ENCODE results near the gene NPHS1.
"Not testable (repeated sequence)": the region's sequence is repeated elsewhere in the genome, so short reads cannot be mapped to it uniquely, and the experiment has no call there.

The NPHS1 gene, protein sequence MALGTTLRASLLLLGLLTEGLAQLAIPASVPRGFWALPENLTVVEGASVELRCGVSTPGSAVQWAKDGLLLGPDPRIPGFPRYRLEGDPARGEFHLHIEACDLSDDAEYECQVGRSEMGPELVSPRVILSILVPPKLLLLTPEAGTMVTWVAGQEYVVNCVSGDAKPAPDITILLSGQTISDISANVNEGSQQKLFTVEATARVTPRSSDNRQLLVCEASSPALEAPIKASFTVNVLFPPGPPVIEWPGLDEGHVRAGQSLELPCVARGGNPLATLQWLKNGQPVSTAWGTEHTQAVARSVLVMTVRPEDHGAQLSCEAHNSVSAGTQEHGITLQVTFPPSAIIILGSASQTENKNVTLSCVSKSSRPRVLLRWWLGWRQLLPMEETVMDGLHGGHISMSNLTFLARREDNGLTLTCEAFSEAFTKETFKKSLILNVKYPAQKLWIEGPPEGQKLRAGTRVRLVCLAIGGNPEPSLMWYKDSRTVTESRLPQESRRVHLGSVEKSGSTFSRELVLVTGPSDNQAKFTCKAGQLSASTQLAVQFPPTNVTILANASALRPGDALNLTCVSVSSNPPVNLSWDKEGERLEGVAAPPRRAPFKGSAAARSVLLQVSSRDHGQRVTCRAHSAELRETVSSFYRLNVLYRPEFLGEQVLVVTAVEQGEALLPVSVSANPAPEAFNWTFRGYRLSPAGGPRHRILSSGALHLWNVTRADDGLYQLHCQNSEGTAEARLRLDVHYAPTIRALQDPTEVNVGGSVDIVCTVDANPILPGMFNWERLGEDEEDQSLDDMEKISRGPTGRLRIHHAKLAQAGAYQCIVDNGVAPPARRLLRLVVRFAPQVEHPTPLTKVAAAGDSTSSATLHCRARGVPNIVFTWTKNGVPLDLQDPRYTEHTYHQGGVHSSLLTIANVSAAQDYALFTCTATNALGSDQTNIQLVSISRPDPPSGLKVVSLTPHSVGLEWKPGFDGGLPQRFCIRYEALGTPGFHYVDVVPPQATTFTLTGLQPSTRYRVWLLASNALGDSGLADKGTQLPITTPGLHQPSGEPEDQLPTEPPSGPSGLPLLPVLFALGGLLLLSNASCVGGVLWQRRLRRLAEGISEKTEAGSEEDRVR (N-terminal part only)

DNA sequence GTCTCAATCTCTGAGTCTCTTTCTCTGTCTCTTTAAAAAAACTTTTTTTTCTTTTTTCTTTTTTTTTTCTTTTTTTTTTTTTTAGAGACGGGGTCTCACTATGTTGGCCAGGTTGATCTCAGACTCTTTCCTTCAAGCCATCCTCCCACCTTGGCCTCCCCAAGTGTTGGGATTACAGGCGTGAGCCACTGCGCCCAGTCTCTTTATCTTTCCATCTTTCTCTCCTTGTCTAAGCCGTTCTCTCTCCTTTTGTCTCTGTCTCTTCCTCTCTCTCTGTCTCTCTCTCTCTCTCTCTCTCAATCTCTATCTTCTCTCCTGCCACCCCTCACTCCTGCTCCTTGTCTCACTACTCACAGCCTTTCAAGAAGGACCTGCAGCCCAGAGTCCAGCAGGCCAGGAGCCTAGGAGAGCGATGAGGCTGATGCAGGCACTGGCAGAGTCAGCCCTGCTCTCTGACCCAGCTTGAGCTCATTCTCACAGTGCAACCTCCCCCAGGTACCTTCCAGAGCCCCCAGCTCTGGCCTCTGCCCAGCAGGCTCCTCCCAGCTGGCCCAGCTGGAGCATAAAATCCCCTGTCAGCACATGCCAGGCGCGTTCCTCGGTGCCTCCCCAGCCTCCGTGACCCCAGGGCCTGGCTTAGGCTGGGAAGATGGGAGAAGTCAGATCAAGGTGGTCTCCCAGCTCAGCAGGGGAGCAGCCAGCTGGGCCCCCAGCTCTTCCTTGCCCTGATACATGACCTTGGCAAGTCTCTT is at the start of gene NPHS1:
NPHS1 (minus strand) TSS at position 476 of the 752 bp plus-strand sequence. CDS start 667 bp downstream, outside the sequence.
- peaks cover 36% of the 10 kb centered on the region for H3K27me3 ChIP-seq (ENCODE audit: control insufficient read depth, insufficient read depth, low read length)
- no peak within 1 kb of the TSS for H3K27ac ChIP-seq (ENCODE audit: low read length)
- no peaks in the 10 kb centered on the region for H3K9me3 ChIP-seq (ENCODE audit: control insufficient read depth, low read depth, low read length)
- no peak within 1 kb of the TSS for H3K4me3 ChIP-seq (ENCODE audit: low read length)
- peaks cover 7% of the 10 kb centered on the region for H3K4me1 ChIP-seq (ENCODE audit: control insufficient read depth, low read depth, low read length)
- no peaks in the 10 kb centered on the region for H3K36me3 ChIP-seq (ENCODE audit: control insufficient read depth, low read depth, low read length)
- H3K9ac ChIP-seq (ENCODE audit: low read length), result no peak within 1 kb of the TSS

DNA sequence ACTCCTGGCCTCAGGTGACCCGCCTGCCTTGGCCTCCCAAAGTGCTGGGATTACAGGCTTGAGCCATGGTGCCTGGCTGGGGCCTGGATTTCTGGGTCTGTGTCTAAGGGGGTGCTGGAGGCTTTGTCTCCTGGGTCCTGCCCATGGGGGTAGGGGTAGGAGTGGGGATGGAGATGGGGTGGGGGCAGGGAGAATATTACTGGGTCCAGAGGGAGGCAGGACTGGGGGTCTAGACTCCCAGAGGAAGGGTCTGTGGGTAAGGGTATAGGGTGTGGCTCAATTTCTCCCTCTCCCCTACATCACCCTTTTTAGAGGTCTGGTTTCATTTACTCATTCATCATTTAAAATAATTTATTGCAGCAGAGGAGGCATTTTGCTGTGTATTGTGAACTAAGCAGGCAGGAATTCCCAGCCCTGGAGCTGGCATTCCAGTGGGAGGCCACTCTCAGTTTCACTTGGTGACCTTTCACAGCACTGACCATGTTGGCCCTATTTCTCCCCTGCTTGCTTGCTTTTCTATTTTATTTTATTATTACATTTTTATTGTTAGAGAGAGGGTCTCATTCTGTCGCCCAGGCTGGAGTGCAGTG is 48.8 kb upstream of the NPHS1 start:
- H3K4me3 ChIP-seq (ENCODE audit: low read length), result peak overlapping the region; percentile 85
- H3K9ac ChIP-seq (ENCODE audit: low read length), result no peak overlapping the region
- H3K27me3 ChIP-seq (ENCODE audit: control insufficient read depth, insufficient read depth, low read length), result peaks cover 13% of the 10 kb centered on the region
- H3K4me1 ChIP-seq (ENCODE audit: control insufficient read depth, low read depth, low read length), result no peaks in the 10 kb centered on the region
- peaks cover 11% of the 10 kb centered on the region for H3K36me3 ChIP-seq (ENCODE audit: control insufficient read depth, low read depth, low read length)
- H3K9me3 ChIP-seq (ENCODE audit: control insufficient read depth, low read depth, low read length), result no peaks in the 10 kb centered on the region
- no peak overlapping the region for H3K27ac ChIP-seq (ENCODE audit: low read length)

DNA sequence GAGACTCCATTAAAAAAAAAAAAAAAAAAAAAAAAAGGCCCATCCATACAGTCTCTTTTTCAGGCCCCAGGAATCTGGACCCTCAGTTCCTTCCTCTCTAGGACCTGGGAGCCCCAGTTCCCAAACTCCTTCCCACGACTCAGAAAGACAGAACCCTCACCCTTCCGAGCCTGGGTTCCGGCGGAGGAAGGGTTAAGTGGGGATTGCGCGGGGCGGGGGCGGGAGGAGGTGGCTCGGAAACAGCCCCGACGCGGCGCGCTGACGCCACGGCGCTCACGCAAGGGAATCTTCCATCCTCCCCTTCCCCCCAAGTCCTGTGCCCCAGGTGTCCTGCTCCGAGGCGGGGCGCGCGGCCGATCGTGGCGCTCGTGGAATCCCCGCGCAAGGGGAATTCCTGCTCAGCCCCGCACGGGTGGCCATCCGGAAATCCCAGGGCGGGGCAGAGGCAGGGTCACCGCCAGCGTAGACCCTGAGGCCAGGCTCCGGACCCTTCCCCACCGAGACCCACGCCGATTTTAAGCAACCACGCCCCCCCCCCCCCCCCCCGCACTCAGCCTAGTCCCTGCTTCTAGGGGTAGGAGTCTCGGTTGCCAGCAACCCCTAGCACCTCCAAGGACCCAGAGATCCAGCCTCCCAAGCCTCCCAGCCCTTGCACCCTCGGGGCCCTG is 47.4 kb upstream of the NPHS1 start:
- H3K36me3 ChIP-seq (ENCODE audit: control insufficient read depth, low read depth, low read length), result peaks cover 13% of the 10 kb centered on the region
- H3K9me3 ChIP-seq (ENCODE audit: control insufficient read depth, low read depth, low read length), result no peaks in the 10 kb centered on the region
- H3K9ac ChIP-seq (ENCODE audit: low read length), result peak overlapping the region; percentile 62
- no peaks in the 10 kb centered on the region for H3K4me1 ChIP-seq (ENCODE audit: control insufficient read depth, low read depth, low read length)
- no peak overlapping the region for H3K27ac ChIP-seq (ENCODE audit: low read length)
- peaks cover 13% of the 10 kb centered on the region for H3K27me3 ChIP-seq (ENCODE audit: control insufficient read depth, insufficient read depth, low read length)
- peak overlapping the region; percentile 85 for H3K4me3 ChIP-seq (ENCODE audit: low read length)

DNA sequence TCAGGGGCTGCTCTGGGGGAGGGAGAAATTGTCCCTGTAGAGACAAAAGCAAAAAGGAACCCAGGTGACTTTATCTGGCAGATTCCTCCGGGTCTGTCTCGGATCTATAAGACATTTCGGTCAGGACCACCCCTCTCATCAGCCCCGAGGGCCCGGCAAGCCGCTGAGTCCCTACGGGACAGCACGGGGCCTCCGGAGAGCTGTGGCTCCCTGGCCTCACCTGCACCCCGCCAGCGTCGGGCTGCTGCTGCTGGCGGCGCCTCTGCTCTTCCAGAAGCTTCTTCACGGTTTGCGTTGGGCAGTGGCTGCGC is 46.1 kb upstream of the NPHS1 start:
- peaks cover 20% of the 10 kb centered on the region for H3K36me3 ChIP-seq (ENCODE audit: control insufficient read depth, low read depth, low read length)
- H3K4me3 ChIP-seq (ENCODE audit: low read length), result peak overlapping the region; percentile 85
- peaks cover 13% of the 10 kb centered on the region for H3K27me3 ChIP-seq (ENCODE audit: control insufficient read depth, insufficient read depth, low read length)
- no peaks in the 10 kb centered on the region for H3K4me1 ChIP-seq (ENCODE audit: control insufficient read depth, low read depth, low read length)
- H3K9me3 ChIP-seq (ENCODE audit: control insufficient read depth, low read depth, low read length), result no peaks in the 10 kb centered on the region
- peak overlapping the region; percentile 61 for H3K9ac ChIP-seq (ENCODE audit: low read length)
- H3K27ac ChIP-seq (ENCODE audit: low read length), result no peak overlapping the region

DNA sequence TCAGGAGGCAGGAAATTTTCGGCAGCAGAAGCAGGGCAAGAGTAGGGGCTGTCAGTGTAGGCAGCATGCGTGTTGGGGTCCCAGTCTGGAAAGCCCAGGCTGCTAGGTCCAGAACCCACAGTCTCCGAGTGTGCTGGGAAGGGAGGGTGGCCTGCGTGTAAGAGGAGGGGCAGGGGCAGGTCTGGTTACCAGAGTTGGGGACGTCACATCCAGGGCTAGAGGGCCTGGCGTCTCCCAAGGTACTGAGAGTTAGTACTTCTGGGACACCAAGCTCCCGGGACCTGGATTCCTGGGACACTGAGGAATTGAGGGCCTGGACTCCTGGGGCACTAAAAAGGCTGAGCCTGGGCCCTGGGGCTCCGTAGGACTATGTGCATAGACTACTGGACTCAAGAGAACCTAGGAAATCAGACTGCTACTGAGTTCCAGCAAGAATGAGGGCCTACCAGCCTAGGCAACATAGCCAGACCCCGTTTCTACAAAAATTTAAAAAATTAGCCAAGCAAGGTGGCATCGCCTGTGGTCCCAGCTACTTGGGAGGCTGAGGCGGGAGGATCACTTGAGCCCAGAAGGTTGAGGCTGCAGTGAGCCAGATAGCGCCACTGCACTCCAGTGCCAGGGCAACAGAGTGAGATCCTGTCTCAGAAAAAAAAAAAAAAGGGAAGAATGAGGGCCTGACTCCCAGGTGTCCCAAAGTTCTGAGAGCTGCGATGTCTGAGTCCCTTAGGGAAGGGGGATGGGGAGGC is 45.6 kb upstream of the NPHS1 start:
- no peak overlapping the region for H3K9ac ChIP-seq (ENCODE audit: low read length)
- no peaks in the 10 kb centered on the region for H3K4me1 ChIP-seq (ENCODE audit: control insufficient read depth, low read depth, low read length)
- peak overlapping the region; percentile 85 for H3K4me3 ChIP-seq (ENCODE audit: low read length)
- H3K27me3 ChIP-seq (ENCODE audit: control insufficient read depth, insufficient read depth, low read length), result peaks cover 10% of the 10 kb centered on the region
- H3K36me3 ChIP-seq (ENCODE audit: control insufficient read depth, low read depth, low read length), result peaks cover 24% of the 10 kb centered on the region
- no peaks in the 10 kb centered on the region for H3K9me3 ChIP-seq (ENCODE audit: control insufficient read depth, low read depth, low read length)
- H3K27ac ChIP-seq (ENCODE audit: low read length), result no peak overlapping the region

DNA sequence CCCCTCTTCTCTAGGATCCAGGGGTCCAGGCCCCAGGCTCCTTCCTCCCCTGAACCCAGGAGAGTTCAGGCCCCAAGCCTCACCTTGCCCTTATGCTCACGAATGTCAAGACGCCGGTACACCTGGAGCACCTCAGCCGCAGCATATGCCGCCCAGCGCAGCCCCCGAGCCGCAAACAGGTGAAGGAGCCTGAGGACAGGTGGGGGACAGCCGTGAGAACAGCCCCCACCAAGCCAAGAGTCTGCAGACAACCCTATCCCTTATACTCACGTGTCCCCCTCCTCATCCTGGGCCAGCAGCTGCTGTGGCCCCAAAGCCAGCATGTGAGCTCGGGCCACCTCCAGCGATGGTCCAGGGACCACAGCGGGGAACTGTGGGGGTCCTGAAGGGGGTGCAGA is 44.3 kb upstream of the NPHS1 start:
- H3K4me1 ChIP-seq (ENCODE audit: control insufficient read depth, low read depth, low read length), result no peaks in the 10 kb centered on the region
- H3K27me3 ChIP-seq (ENCODE audit: control insufficient read depth, insufficient read depth, low read length), result no peaks in the 10 kb centered on the region
- no peak overlapping the region for H3K27ac ChIP-seq (ENCODE audit: low read length)
- H3K9ac ChIP-seq (ENCODE audit: low read length), result no peak overlapping the region
- H3K36me3 ChIP-seq (ENCODE audit: control insufficient read depth, low read depth, low read length), result peaks cover 29% of the 10 kb centered on the region
- H3K9me3 ChIP-seq (ENCODE audit: control insufficient read depth, low read depth, low read length), result no peaks in the 10 kb centered on the region
- no peak overlapping the region for H3K4me3 ChIP-seq (ENCODE audit: low read length)

DNA sequence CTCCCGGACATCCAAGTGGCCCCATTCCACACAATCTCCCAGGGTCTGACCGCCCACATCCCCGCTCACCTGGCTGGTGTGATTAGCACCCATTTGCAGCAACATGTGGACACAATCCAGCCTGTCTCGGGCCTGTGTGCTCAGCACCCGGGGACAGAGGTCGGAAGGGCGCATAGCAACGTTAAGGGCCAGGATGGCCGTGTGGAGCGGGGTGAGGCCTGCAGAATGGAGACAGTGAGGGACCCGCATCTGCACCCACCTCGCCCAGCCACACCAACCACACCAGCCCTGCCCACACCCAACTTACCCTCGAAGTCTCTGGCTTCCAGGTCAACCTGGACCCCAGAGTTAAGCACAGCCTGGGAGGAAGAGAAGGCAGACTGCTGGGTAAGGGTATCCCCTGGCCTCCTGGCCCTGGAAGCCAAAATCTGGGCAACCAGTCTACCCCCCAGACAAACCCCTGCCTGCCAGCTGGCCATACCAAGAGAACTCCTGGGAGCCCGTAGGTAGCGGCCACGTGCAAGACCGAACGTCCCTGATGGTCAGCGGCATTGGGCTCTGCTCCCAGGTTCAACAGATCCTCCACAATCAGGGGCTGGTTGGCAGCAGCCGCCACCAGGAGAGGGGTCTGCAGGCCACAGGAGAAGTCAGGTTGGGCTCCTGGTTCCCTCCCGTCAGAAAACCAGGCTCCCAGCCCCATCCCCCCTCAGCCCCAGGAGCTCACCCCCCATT is 43.8 kb upstream of the NPHS1 start:
- H3K9ac ChIP-seq (ENCODE audit: low read length), result no peak overlapping the region
- H3K27ac ChIP-seq (ENCODE audit: low read length), result no peak overlapping the region
- H3K4me1 ChIP-seq (ENCODE audit: control insufficient read depth, low read depth, low read length), result no peaks in the 10 kb centered on the region
- peaks cover 29% of the 10 kb centered on the region for H3K36me3 ChIP-seq (ENCODE audit: control insufficient read depth, low read depth, low read length)
- H3K9me3 ChIP-seq (ENCODE audit: control insufficient read depth, low read depth, low read length), result no peaks in the 10 kb centered on the region
- no peak overlapping the region for H3K4me3 ChIP-seq (ENCODE audit: low read length)
- no peaks in the 10 kb centered on the region for H3K27me3 ChIP-seq (ENCODE audit: control insufficient read depth, insufficient read depth, low read length)

DNA sequence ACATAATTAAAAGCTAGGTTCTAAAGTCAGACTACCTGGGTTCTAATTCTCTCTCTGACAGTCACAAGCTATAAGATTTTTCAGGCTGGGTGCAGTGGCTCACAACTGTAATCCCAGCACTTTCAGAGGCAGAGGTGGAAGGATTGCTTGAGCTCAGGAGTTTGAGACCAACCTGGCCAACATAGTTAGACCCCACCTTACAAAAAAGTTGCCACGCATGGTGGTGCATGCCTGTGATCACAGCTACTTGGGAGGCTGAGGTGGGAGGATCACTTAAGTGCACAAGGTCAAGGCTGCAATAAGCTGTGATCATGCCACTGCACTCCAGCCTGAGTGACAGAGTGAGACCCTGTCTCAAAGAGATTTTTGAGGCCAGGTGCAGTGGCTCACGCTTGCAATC is 42.0 kb upstream of the NPHS1 start:
- no peak overlapping the region for H3K9ac ChIP-seq (ENCODE audit: low read length)
- H3K27ac ChIP-seq (ENCODE audit: low read length), result no peak overlapping the region
- H3K36me3 ChIP-seq (ENCODE audit: control insufficient read depth, low read depth, low read length), result peaks cover 36% of the 10 kb centered on the region
- H3K4me1 ChIP-seq (ENCODE audit: control insufficient read depth, low read depth, low read length), result no peaks in the 10 kb centered on the region
- no peak overlapping the region for H3K4me3 ChIP-seq (ENCODE audit: low read length)
- no peaks in the 10 kb centered on the region for H3K9me3 ChIP-seq (ENCODE audit: control insufficient read depth, low read depth, low read length)
- no peaks in the 10 kb centered on the region for H3K27me3 ChIP-seq (ENCODE audit: control insufficient read depth, insufficient read depth, low read length)

DNA sequence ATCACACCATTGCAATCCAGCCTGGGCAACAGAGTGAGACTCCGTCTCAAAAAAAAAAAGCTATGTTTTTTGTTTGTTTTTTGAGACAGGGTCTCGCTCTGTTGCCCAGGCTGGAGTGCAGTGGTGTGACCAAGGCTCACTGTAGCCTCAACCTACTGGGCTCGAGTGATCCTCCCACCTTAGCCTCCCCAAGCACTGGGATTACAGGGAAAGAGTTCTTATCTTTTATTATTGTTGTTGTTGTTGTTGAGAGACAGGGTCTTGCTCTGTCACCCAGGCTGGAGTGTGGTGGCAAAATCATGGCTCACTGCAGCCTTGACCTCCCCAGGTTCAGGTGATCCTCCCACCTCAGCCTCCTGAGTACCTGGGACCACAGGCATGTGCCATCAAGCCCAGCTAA is 39.5 kb upstream of the NPHS1 start:
- H3K4me1 ChIP-seq (ENCODE audit: control insufficient read depth, low read depth, low read length); H3K9me3 ChIP-seq (ENCODE audit: control insufficient read depth, low read depth, low read length); H3K27ac ChIP-seq (ENCODE audit: low read length); H3K9ac ChIP-seq (ENCODE audit: low read length); H3K4me3 ChIP-seq (ENCODE audit: low read length); H3K27me3 ChIP-seq (ENCODE audit: control insufficient read depth, insufficient read depth, low read length): not testable (repeated sequence)
- H3K36me3 ChIP-seq (ENCODE audit: control insufficient read depth, low read depth, low read length), result peaks cover 42% of the 10 kb centered on the region
